Gastroesophageal sphincter (tissue), 4 donors: Measurements from ENCODE around the gene AATF. TPM values are rescaled to one million over a fixed set of nuclear protein-coding genes. Genes with fewer than 3 reads are reported as not detected.

Source experiments
- ATAC-seq: fragments of 150-250 bp; one replicate; pipeline ENCODE4 v1.9.1; 2016; ENCODE audit warnings: mild to moderate bottlenecking, moderate library complexity
- H3K27ac ChIP-seq, 4 donors: fragments of 200-600 bp; sonication (generic) in 3 of 4; 1 replicate in 3 of 4; 2 replicates in 1 of 4; pipeline ENCODE4 v1.5.1; 2016 to 2019
- H3K27me3 ChIP-seq: fragments of 200-600 bp; sonication (generic); one replicate; pipeline ENCODE4 v1.5.1; 2019
- H3K36me3 ChIP-seq, 2 donors: fragments of 200-600 bp; sonication (generic); one replicate each; pipeline ENCODE4 v1.5.1; 2019; ENCODE audit warnings: control low read depth in 1 of 2
- H3K4me1 ChIP-seq, 3 donors: fragments of 200-600 bp; sonication (generic); 1 replicate in 2 of 3; 2 replicates in 1 of 3; pipeline ENCODE4 v1.5.1; 2016 to 2019; ENCODE audit warnings: control low read depth in 2 of 3
- H3K4me3 ChIP-seq, 2 donors: fragments of 200-600 bp; sonication (generic); one replicate each; pipeline ENCODE4 v1.5.1; 2019; ENCODE audit warnings: mild to moderate bottlenecking in 1 of 2, moderate library complexity in 1 of 2
- H3K9me3 ChIP-seq, 3 donors: fragments of 200-600 bp; sonication (generic); one replicate each; pipeline ENCODE4 v1.5.1; 2017 to 2019; ENCODE audit warnings: control low read depth in 2 of 3
- CTCF ChIP-seq, 4 experiments: fragments of 200-600 bp in 2 of 4; fragments of 450-650 bp in 2 of 4; sonication (generic) in 1 of 4; IDR thresholded peaks; one replicate each; pipeline ENCODE4 v1.5.1; 2017 to 2019; ENCODE audit warnings: antibody characterized with exemption in 4 of 4, mild to moderate bottlenecking in 2 of 4, moderate library complexity in 2 of 4
- EP300 ChIP-seq: sonication (generic); formaldehyde crosslinking; IDR thresholded peaks from one replicate; pipeline ENCODE4 v1.6.1; 2017; ENCODE audit warnings: antibody characterized with exemption, mild to moderate bottlenecking
- POLR2A ChIP-seq, 2 donors: fragments of 450-650 bp; IDR thresholded peaks; one replicate each; pipeline ENCODE4 v1.6.1; 2017; ENCODE audit warnings: antibody characterized with exemption in 2 of 2, mild to moderate bottlenecking in 2 of 2, moderate library complexity in 1 of 2
- POLR2AphosphoS5 ChIP-seq: sonication (generic); formaldehyde crosslinking; IDR thresholded peaks from one replicate; pipeline ENCODE4 v1.6.1; 2017; ENCODE audit warnings: antibody characterized with exemption
- WGBS, 2 donors: methylation state at CpG; one replicate each; pipeline ENCODE4 v1.1.5; 2018; ENCODE audit warnings: low coverage in 1 of 2; 5-methylcytosine and 5-hydroxymethylcytosine counted together
- total RNA-seq, 4 donors: library from RNA; depleted of rRNA; stranded (reverse); fragments of >200 nt; gene quantifications; one replicate each; pipeline ENCODE4 v1.1.0, GENCODE V29; 2016

The AATF gene
- total RNA-seq, 4 donors from 2014 or later: 36.1 to 45.1 (median 38.5) TPM

DNA sequence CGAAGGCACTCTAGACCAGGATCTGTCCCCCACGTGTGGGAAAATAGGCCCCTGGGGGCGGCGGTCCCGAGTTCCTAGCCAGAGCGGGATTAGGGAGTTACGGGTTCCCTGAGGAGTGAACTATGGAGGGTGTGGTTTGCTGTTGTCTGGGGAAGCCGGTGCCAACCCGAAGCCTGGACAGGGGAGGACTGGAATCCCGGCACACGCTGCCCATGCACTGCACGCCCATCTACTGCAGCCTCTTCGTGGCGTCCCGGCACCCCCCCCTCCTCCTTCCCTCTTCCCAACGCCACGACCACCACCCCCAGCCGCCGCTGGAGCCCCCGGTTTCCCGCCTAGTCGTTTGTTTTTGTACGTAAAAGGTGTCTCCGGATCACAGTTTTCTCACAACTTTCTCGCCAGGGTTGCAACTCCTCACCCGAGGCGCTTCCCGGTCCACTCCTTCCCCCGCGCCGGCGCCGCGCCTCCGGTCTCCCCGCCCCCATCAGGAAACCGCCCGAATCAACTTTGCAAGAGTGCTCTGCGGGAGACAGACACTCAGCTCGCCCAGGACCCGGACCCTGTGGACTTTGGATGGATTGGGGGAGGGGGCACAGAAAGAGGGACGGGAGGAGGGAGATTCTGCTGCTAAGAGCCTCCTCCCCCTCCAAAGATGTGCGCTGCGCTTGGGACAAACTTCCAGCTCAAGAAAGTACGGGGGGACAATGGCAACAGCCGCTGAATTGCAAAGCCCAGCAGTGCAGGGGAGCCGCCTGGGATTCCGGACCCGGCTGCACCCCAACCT is 12.9 kb upstream of the AATF start:
- Histone ChIP-seq H3K27me3 (peaks cover 100% of the 10 kb centered on the region), H3K27ac (no peak overlapping the region), H3K4me3 (peak overlapping the region in 1 of 2 donors; percentile 28), H3K36me3 (no peaks in the 10 kb centered on the region), H3K9me3 (no peaks in the 10 kb centered on the region), H3K4me1 (peaks cover 2 to 97% (median 63%) of the 10 kb centered on the region in 3 donors)
- WGBS, 2 donors: 3 to 7% methylated on average over 11 to 13 of the region's 49 CpGs
- no peak for TF ChIP-seq EP300
- TF ChIP-seq POLR2A (IDR thresholded peaks at IDR 0.05): no peak
- no peak for TF ChIP-seq POLR2AphosphoS5
- TF ChIP-seq CTCF (IDR thresholded peaks at IDR 0.05): no peak
- no peak for ATAC-seq

DNA sequence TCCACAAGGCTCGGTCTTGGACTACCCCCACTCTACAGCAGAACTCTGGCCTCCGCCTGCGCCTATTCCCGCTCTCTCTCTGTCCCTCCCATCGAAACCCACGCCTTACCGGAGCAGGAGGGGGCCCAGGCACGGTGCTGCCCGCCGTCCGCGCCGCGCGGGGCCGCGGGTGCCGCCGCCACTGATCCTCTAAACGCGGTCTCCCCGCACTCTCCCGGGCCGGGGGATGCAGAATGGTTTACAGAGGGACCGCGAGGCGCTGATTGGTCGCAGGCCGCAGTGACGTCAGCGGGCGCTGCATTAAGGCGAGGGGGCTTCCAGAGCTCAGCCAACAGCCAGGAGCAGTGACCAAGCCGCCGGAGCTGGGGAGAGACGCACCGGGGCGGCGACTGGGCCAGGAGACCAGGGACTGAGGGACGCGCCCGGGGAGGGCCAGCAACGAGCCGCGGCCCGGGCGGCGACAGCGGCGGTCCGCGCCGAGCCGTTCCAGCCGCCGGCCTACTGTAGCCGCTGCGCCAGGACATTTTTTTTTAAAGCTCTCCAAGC is 12.2 kb upstream of the AATF start:
- WGBS, 2 donors: 0% methylated on average over 2 to 4 of the region's 58 CpGs
- H3K4me3 ChIP-seq: peak overlapping the region in 1 of 2 donors; percentile 28
- peaks cover 2 to 91% (median 63%) of the 10 kb centered on the region in 3 donors for H3K4me1 ChIP-seq
- no peaks in the 10 kb centered on the region for H3K9me3 ChIP-seq
- H3K27ac ChIP-seq: no peak overlapping the region
- no peaks in the 10 kb centered on the region for H3K36me3 ChIP-seq
- TF ChIP-seq POLR2AphosphoS5: no peak
- TF ChIP-seq CTCF (IDR thresholded peaks at IDR 0.05): no peak
- no peak for TF ChIP-seq EP300
- TF ChIP-seq POLR2A (IDR thresholded peaks at IDR 0.05): no peak
- H3K27me3 ChIP-seq: peaks cover 100% of the 10 kb centered on the region
- ATAC-seq: no peak

- TF ChIP-seq POLR2A (IDR thresholded peaks at IDR 0.05) (no peak), POLR2AphosphoS5 (peak; percentile 34), CTCF (IDR thresholded peaks at IDR 0.05) (no peak), EP300 (no peak)
- 0 to 4% methylated on average over 3 to 26 of the region's 75 CpGs for WGBS, 2 donors
- H3K4me3 ChIP-seq: peak within 1 kb of the TSS in 1 of 2 donors; percentile 28
- H3K4me1 ChIP-seq: peaks cover 0 to 91% (median 61%) of the 10 kb centered on the region in 3 donors
- H3K9me3 ChIP-seq: no peaks in the 10 kb centered on the region
- H3K27ac ChIP-seq: no peak within 1 kb of the TSS
- H3K27me3 ChIP-seq: peaks cover 100% of the 10 kb centered on the region
- ATAC-seq: no peak
- H3K36me3 ChIP-seq: no peaks in the 10 kb centered on the region
These were observed 11.5 kb upstream of the AATF start, which contains the start of gene LHX1 for GRCh38 chr17:36937001-36937958. Gene LHX1, plus strand, starts transcription at chr17:36937475. Its CDS starts 723 bp downstream, at chr17:36938198.

GRCh38 chr17:36937959-36938565 is 10.7 kb upstream of the AATF start:
- Histone ChIP-seq H3K4me1 (peaks cover 0 to 91% (median 61%) of the 10 kb centered on the region in 3 donors), H3K36me3 (no peaks in the 10 kb centered on the region), H3K9me3 (no peaks in the 10 kb centered on the region), H3K27ac (no peak overlapping the region), H3K27me3 (peaks cover 100% of the 10 kb centered on the region), H3K4me3 (peak overlapping the region in 1 of 2 donors; percentile 28)
- no peak for ATAC-seq
- 7% methylated on average over 11 to 23 of the region's 36 CpGs for WGBS, 2 donors
- TF ChIP-seq POLR2AphosphoS5 (no peak), EP300 (no peak), CTCF (IDR thresholded peaks at IDR 0.05) (no peak), POLR2A (IDR thresholded peaks at IDR 0.05) (no peak)
